H9 (cell line): Measurements from ENCODE around the gene WHAMM. TPM values are rescaled to one million over a fixed set of nuclear protein-coding genes. Genes with fewer than 3 reads are reported as not detected.

Experiments used
- DNase-seq: peaks from one replicate; pipeline ENCODE4 v3.0.0-alpha.2; 2017
- H2AFZ ChIP-seq: one replicate; pipeline ENCODE4 v1.6.1; 2013; ENCODE audit warnings: mild to moderate bottlenecking, low read length, control low read depth, moderate library complexity
- H2AK5ac ChIP-seq: 2 replicates; pipeline ENCODE4 v1.6.1; 2013; ENCODE audit warnings: low read length, control low read depth, mixed read lengths; ENCODE audit not compliant: insufficient read length
- H2BK120ac ChIP-seq: one replicate; pipeline ENCODE4 v1.6.1; 2013; ENCODE audit warnings: low read depth, mild to moderate bottlenecking, low read length, control low read depth, inconsistent platforms; ENCODE audit not compliant: poor library complexity, severe bottlenecking
- H2BK12ac ChIP-seq: 2 replicates; pipeline ENCODE4 v1.6.1; 2013; ENCODE audit warnings: low read length, control low read depth, mixed read lengths, low read depth; ENCODE audit not compliant: insufficient read length
- H2BK15ac ChIP-seq: 2 replicates; pipeline ENCODE4 v1.6.1; 2013; ENCODE audit warnings: low read depth, low read length, control low read depth
- H2BK20ac ChIP-seq: one replicate; pipeline ENCODE4 v1.6.1; 2013; ENCODE audit warnings: low read depth, mild to moderate bottlenecking, low read length, control low read depth, inconsistent platforms; ENCODE audit not compliant: poor library complexity, severe bottlenecking
- H2BK5ac ChIP-seq: 2 replicates; pipeline ENCODE4 v1.6.1; 2013; ENCODE audit warnings: low read length, control low read depth, mixed read lengths; ENCODE audit not compliant: insufficient read length
- H3K14ac ChIP-seq: 2 replicates; pipeline ENCODE4 v1.6.1; 2013; ENCODE audit warnings: low read length, control low read depth; ENCODE audit not compliant: insufficient read depth
- H3K18ac ChIP-seq: 2 replicates; pipeline ENCODE4 v1.6.1; 2013; ENCODE audit warnings: low read depth, mild to moderate bottlenecking, mixed read lengths, low read length, control low read depth; ENCODE audit not compliant: insufficient read length
- H3K23ac ChIP-seq: 2 replicates; pipeline ENCODE4 v1.6.1; 2013; ENCODE audit warnings: low read length, control low read depth, mixed read lengths, low read depth; ENCODE audit not compliant: insufficient read length
- H3K23me2 ChIP-seq: 2 replicates; pipeline ENCODE4 v1.6.1; 2013; ENCODE audit warnings: low read depth, mild to moderate bottlenecking, mixed read lengths, low read length, control low read depth; ENCODE audit not compliant: insufficient read length, poor library complexity, severe bottlenecking
- H3K27ac ChIP-seq: 2 replicates; pipeline ENCODE4 v1.5.1; 2013; ENCODE audit warnings: low read length, control low read depth, mixed read lengths, low read depth; ENCODE audit not compliant: insufficient read length
- H3K27me3 ChIP-seq: 2 replicates; pipeline ENCODE4 v1.6.1; 2013; ENCODE audit warnings: low read length, control low read depth, inconsistent platforms; ENCODE audit not compliant: insufficient read depth
- H3K4ac ChIP-seq: 2 replicates; pipeline ENCODE4 v1.6.1; 2013; ENCODE audit warnings: low read depth, mild to moderate bottlenecking, control low read depth, inconsistent platforms, low read length, moderate library complexity
- H3K4me1 ChIP-seq: 2 replicates; pipeline ENCODE4 v1.6.1; 2013; ENCODE audit warnings: low read length, control low read depth, inconsistent platforms; ENCODE audit not compliant: insufficient read depth
- H3K4me2 ChIP-seq: 2 replicates; pipeline ENCODE4 v1.6.1; 2013; ENCODE audit warnings: low read length, control low read depth, mixed read lengths; ENCODE audit not compliant: insufficient read length, insufficient read depth
- H3K56ac ChIP-seq: 2 replicates; pipeline ENCODE4 v1.6.1; 2013; ENCODE audit warnings: low read depth, mild to moderate bottlenecking, mixed read lengths, low read length, control low read depth; ENCODE audit not compliant: insufficient read length
- H3K79me1 ChIP-seq: 2 replicates; pipeline ENCODE4 v1.6.1; 2013; ENCODE audit warnings: low read depth, mild to moderate bottlenecking, moderate library complexity, low read length, control low read depth, inconsistent platforms; ENCODE audit not compliant: insufficient read depth, poor library complexity, severe bottlenecking
- H3K79me2 ChIP-seq: 2 replicates; pipeline ENCODE4 v1.6.1; 2013; ENCODE audit warnings: low read length, control low read depth, inconsistent platforms; ENCODE audit not compliant: insufficient read depth
- H3K9ac ChIP-seq: 2 replicates; pipeline ENCODE4 v1.6.1; 2013; ENCODE audit warnings: low read length, control low read depth, mixed read lengths; ENCODE audit not compliant: insufficient read length; ENCODE audit errors: extremely low read depth
- H3K9me3 ChIP-seq: one replicate; pipeline ENCODE4 v1.6.1; 2013; ENCODE audit warnings: low read depth, low read length, inconsistent platforms; ENCODE audit not compliant: control insufficient read depth
- H3T11ph ChIP-seq: one replicate; pipeline ENCODE4 v1.6.1; 2013; ENCODE audit warnings: mild to moderate bottlenecking, low read length, control low read depth, inconsistent platforms
- H4K20me1 ChIP-seq: one replicate; pipeline ENCODE4 v1.6.1; 2013; ENCODE audit not compliant: control insufficient read depth, insufficient read length, insufficient read depth
- H4K5ac ChIP-seq: 2 replicates; pipeline ENCODE4 v1.6.1; 2013; ENCODE audit warnings: low read depth, mild to moderate bottlenecking, mixed read lengths, low read length, control low read depth; ENCODE audit not compliant: insufficient read length
- H4K8ac ChIP-seq: replicated peaks from 2 replicates; pipeline ENCODE4 v1.6.1; 2013; ENCODE audit warnings: low read length, control low read depth, mixed read lengths, low read depth; ENCODE audit not compliant: insufficient read length
- H4K91ac ChIP-seq: 2 replicates; pipeline ENCODE4 v1.6.1; 2013; ENCODE audit warnings: low read depth, mild to moderate bottlenecking, moderate library complexity, mixed read lengths, low read length, control low read depth; ENCODE audit not compliant: insufficient read length
- H3K27ac Mint-ChIP-seq, 3 experiments: 2 replicates in 2 of 3; 3 replicates in 1 of 3; pipeline ENCODE4 v1.8.0; 2020 to 2021; ENCODE audit warnings: mixed read lengths in 3 of 3, mild to moderate bottlenecking in 1 of 3, moderate library complexity in 1 of 3
- H3K27me3 Mint-ChIP-seq: 2 replicates; pipeline ENCODE4 v1.8.0; 2021; ENCODE audit warnings: low read depth, mild to moderate bottlenecking, moderate library complexity, mixed read lengths
- H3K36me3 Mint-ChIP-seq, 3 experiments: 2 replicates in 2 of 3; 3 replicates in 1 of 3; pipeline ENCODE4 v1.8.0; 2020 to 2021; ENCODE audit warnings: low read depth in 3 of 3, mixed read lengths in 3 of 3; ENCODE audit not compliant: insufficient read depth in 1 of 3
- H3K4me1 Mint-ChIP-seq, 2 experiments: 2 replicates each; pipeline ENCODE4 v1.8.0; 2020; ENCODE audit warnings: mixed read lengths in 2 of 2
- H3K4me3 Mint-ChIP-seq, 2 experiments: 2 replicates in 1 of 2; 3 replicates in 1 of 2; pipeline ENCODE4 v1.8.0; 2020 to 2021; ENCODE audit warnings: mild to moderate bottlenecking in 2 of 2, mixed read lengths in 2 of 2, moderate library complexity in 1 of 2
- H3K9me3 Mint-ChIP-seq, 2 experiments: 2 replicates in 1 of 2; 3 replicates in 1 of 2; pipeline ENCODE4 v1.8.0; 2020; ENCODE audit warnings: mild to moderate bottlenecking in 2 of 2, mixed read lengths in 2 of 2, moderate library complexity in 1 of 2
- WGBS: extraction: QIAGEN DNeasy Blood & Tissue Kit; methylation state at CpG from one replicate; pipeline ENCODE4 v1.1.7; 2013; ENCODE audit warnings: missing lambda C conversion rate, low lambda C conversion rate, mixed read lengths; ENCODE audit not compliant: insufficient read length; ENCODE audit errors: extremely low coverage; 5-methylcytosine and 5-hydroxymethylcytosine counted together
- total RNA-seq: library from RNA; stranded (reverse); gene quantifications from 2 replicates; pipeline ENCODE4 v1.2.1, GENCODE V29; 2021
- TF ChIP-seq, protein P1 (sequence below): fragments of 200-600 bp; sonication (generic); conservative IDR thresholded peaks from 3 replicates; pipeline ENCODE4 v1.8.0; 2021; ENCODE audit warnings: antibody characterized with exemption, mild to moderate bottlenecking

WHAMM gene
- total RNA-seq, 1 experiment from 2014 or later: 3.0 TPM

- no peak overlapping the region for H3K27ac ChIP-seq
- no peak overlapping the region for H2BK12ac ChIP-seq
- H3K18ac ChIP-seq: no peak overlapping the region
- no peak overlapping the region for H3K23ac ChIP-seq
- TF ChIP-seq, protein P1, sequence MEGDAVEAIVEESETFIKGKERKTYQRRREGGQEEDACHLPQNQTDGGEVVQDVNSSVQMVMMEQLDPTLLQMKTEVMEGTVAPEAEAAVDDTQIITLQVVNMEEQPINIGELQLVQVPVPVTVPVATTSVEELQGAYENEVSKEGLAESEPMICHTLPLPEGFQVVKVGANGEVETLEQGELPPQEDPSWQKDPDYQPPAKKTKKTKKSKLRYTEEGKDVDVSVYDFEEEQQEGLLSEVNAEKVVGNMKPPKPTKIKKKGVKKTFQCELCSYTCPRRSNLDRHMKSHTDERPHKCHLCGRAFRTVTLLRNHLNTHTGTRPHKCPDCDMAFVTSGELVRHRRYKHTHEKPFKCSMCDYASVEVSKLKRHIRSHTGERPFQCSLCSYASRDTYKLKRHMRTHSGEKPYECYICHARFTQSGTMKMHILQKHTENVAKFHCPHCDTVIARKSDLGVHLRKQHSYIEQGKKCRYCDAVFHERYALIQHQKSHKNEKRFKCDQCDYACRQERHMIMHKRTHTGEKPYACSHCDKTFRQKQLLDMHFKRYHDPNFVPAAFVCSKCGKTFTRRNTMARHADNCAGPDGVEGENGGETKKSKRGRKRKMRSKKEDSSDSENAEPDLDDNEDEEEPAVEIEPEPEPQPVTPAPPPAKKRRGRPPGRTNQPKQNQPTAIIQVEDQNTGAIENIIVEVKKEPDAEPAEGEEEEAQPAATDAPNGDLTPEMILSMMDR: no peak
- no peak overlapping the region for H3T11ph ChIP-seq
- no peak overlapping the region for H4K91ac ChIP-seq
- no peak overlapping the region for H3K9ac ChIP-seq
- H2BK5ac ChIP-seq: no peak overlapping the region
- H3K14ac ChIP-seq: no peak overlapping the region
- no peak overlapping the region for H3K4ac ChIP-seq
- no peak overlapping the region for H3K4me2 ChIP-seq
- H4K8ac ChIP-seq: no peak overlapping the region
- no peak overlapping the region for H2AK5ac ChIP-seq
- H3K79me1 ChIP-seq: no peaks in the 10 kb centered on the region
- peaks cover 8 to 14% of the 10 kb centered on the region in 2 experiments; a peak in 4 of 5 replicates for H3K9me3 Mint-ChIP-seq
- H4K20me1 ChIP-seq: no peaks in the 10 kb centered on the region
- H2BK20ac ChIP-seq: no peak overlapping the region
- H3K79me2 ChIP-seq: no peaks in the 10 kb centered on the region
- peaks cover 30% of the 10 kb centered on the region for H3K27me3 Mint-ChIP-seq
- WGBS: no CpG with 5 or more reads among the region's 11 CpGs
- H3K4me3 Mint-ChIP-seq: no peak overlapping the region
- H4K5ac ChIP-seq: no peak overlapping the region
- no peak overlapping the region for H2AFZ ChIP-seq
- no peaks in the 10 kb centered on the region for H3K27me3 ChIP-seq
- no peak overlapping the region for H3K56ac ChIP-seq
- H2BK120ac ChIP-seq: no peak overlapping the region
- H3K9me3 ChIP-seq: no peaks in the 10 kb centered on the region
- H3K23me2 ChIP-seq: no peaks in the 10 kb centered on the region
- no peaks in the 10 kb centered on the region for H3K4me1 ChIP-seq
- no peaks in the 10 kb centered on the region for H3K36me3 Mint-ChIP-seq
- H3K27ac Mint-ChIP-seq: no peak overlapping the region
- H3K4me1 Mint-ChIP-seq: no peaks in the 10 kb centered on the region
- H2BK15ac ChIP-seq: no peak overlapping the region
- no peak for DNase-seq
These were observed 19.1 kb upstream of the WHAMM start for GRCh38 chr15:82790321-82790720.
